Right lobe of liver (tissue), 6 donors: Measurements from ENCODE around the gene DOCK2. TPM values are rescaled to one million over a fixed set of nuclear protein-coding genes. Genes with fewer than 3 reads are reported as not detected.
"Not testable (repeated sequence)": the region's sequence is repeated elsewhere in the genome, so short reads cannot be mapped to it uniquely, and the experiment has no call there.

Source experiments
- ATAC-seq, 4 donors: fragments of 200-7000 bp; cut with Tn5 transposase; one replicate each; pipeline ENCODE4 v1.9.1; 2020; ENCODE audit warnings: mild to moderate bottlenecking in 4 of 4, moderate library complexity in 4 of 4
- DNase-seq, 3 donors: peaks; one replicate each; pipeline ENCODE4 v3.0.0-alpha.2; 2020
- H3K27ac ChIP-seq, 3 donors: fragments of 200-600 bp; one replicate each; pipeline ENCODE4 v1.8.0; 2022
- H3K27me3 ChIP-seq, 2 donors: fragments of 200-600 bp; one replicate each; pipeline ENCODE4 v1.8.0; 2022
- H3K36me3 ChIP-seq, 4 donors: fragments of 200-600 bp; sonication (generic) in 1 of 4; one replicate each; pipeline versions ENCODE4 v1.5.1 to v1.8.0; 2017 to 2022; ENCODE audit warnings: control low read depth in 1 of 4
- H3K4me1 ChIP-seq, 4 donors: fragments of 200-600 bp; sonication (generic) in 1 of 4; one replicate each; pipeline versions ENCODE4 v1.5.1 to v1.8.0; 2017 to 2022; ENCODE audit warnings: control low read depth in 1 of 4
- H3K4me3 ChIP-seq, 3 donors: fragments of 200-600 bp; one replicate each; pipeline ENCODE4 v1.8.0; 2022
- H3K9me3 ChIP-seq, 4 donors: fragments of 200-600 bp; sonication (generic) in 1 of 4; one replicate each; pipeline versions ENCODE4 v1.5.1 to v1.8.0; 2017 to 2022; ENCODE audit warnings: control low read depth in 1 of 4
- CTCF ChIP-seq, 4 donors: fragments of 200-600 bp in 3 of 4; fragments of 450-650 bp in 1 of 4; IDR thresholded peaks; one replicate each; pipeline versions ENCODE4 v1.5.1 to v1.8.0; 2016 to 2022; ENCODE audit warnings: antibody characterized with exemption in 4 of 4, mild to moderate bottlenecking in 2 of 4
- POLR2A ChIP-seq: fragments of 450-650 bp; IDR thresholded peaks from one replicate; pipeline ENCODE4 v1.6.1; 2017; ENCODE audit warnings: antibody characterized with exemption, mild to moderate bottlenecking
- WGBS: methylation state at CpG from one replicate; pipeline ENCODE4 v1.1.6; 2018; ENCODE audit warnings: low coverage, low lambda C conversion rate; ENCODE audit not compliant: insufficient coverage; ENCODE audit errors: missing lambda C conversion rate; 5-methylcytosine and 5-hydroxymethylcytosine counted together
- intact Hi-C, 2 donors: fragments of 100-400 bp; cut with DNase I; formaldehyde crosslinking; loops; one replicate each; pipeline versions ENCODE4 v1.11.2 to v1.14.1; 2022
- total RNA-seq, 6 experiments: library from RNA; depleted of rRNA in 2 of 6; stranded (reverse); fragments of >200 nt in 2 of 6; fragmentation: NEBNext Ultra II Directional in 3 of 6; extraction: Animal tissue kit (Norgen Biotek cat#: 25700) in 3 of 6; gene quantifications; one replicate each; pipeline versions ENCODE4 v1.1.0 to v1.2.4, GENCODE V29; 2016 to 2023
- donor health status: DM: no; HTN: yes; CAD: no.
- donor health status: DM: no; HTN: no; CAD: no.
- donor health status: DM: no; HTN: no; CAD: no.
- donor health status: DM: no; HTN: yes; CAD: no.
- donor health status: DM: no; HTN: yes; CAD: no.

DOCK2 gene
- total RNA-seq, 6 experiments from 2014 or later, result 5.0 to 14.5 (median 7.4) TPM

DNA sequence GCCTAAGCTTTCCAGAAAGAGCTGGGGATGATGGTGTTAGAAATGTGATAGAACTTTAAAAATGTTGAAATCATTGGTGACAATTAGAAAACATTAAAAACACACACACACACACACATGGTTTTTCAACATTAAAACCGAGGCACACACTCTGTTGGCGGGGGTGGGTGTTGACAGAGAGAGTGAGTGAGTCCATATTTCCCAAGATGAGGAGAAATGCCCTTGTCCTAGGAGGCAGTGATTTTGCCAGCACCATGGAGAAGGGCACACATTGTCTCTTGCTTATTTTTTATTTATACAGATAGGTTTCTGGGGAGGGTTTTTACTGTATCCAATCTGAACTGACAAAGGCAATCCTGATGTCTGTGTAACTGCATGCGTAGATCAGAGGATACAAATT, 190.7 kb downstream of the DOCK2 start:
- ATAC-seq (no peak), DNase-seq (no peak)
- Histone ChIP-seq H3K36me3 (no peaks in the 10 kb centered on the region), H3K27me3 (no peaks in the 10 kb centered on the region), H3K4me1 (no peaks in the 10 kb centered on the region), H3K4me3 (no peak overlapping the region), H3K27ac (no peak overlapping the region), H3K9me3 (no peaks in the 10 kb centered on the region)
- intact Hi-C loops, result no loop called here
- 36% methylated on average over 3 of the region's 3 CpGs for WGBS
- TF ChIP-seq CTCF (IDR thresholded peaks at IDR 0.05), result no peak
- TF ChIP-seq POLR2A, result no peak

DNA sequence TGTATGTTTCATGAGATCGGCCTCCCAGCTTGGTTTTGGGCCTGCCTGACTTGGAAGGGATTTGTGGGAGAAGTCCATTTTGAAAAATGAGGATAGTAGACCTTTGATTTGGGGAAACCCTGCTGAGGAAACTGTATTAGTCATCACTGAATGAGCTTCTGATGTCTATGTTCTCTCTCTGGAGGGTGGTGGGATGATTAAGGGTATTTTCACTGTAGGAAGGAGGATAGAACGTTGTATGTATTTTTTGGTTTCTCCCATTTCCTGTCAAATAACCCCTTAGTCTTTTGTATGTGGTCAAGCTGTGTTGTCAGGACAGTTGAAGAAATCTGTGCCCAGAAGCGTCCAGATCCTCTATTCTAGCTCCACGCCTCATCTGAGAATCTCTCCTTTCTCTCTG, 191.3 kb downstream of the DOCK2 start:
- H3K4me1 ChIP-seq, result no peaks in the 10 kb centered on the region
- no peak overlapping the region for H3K4me3 ChIP-seq
- no peaks in the 10 kb centered on the region for H3K36me3 ChIP-seq
- intact Hi-C loops, result no loop called here
- DNase-seq (no peak), ATAC-seq (no peak)
- TF ChIP-seq POLR2A, result no peak
- no peak for TF ChIP-seq CTCF (IDR thresholded peaks at IDR 0.05)
- 36% methylated on average over 4 of the region's 4 CpGs for WGBS
- H3K9me3 ChIP-seq, result no peaks in the 10 kb centered on the region
- H3K27ac ChIP-seq, result no peak overlapping the region
- no peaks in the 10 kb centered on the region for H3K27me3 ChIP-seq

- Histone ChIP-seq H3K9me3 (no peaks in the 10 kb centered on the region), H3K4me1 (no peaks in the 10 kb centered on the region), H3K27me3 (no peaks in the 10 kb centered on the region), H3K36me3 (no peaks in the 10 kb centered on the region), H3K27ac (no peak overlapping the region), H3K4me3 (no peak overlapping the region)
- whole genome bisulfite sequencing, result 58% methylated on average over 1 of the region's 1 CpG
- DNase-seq, result no peak
- TF ChIP-seq CTCF (IDR thresholded peaks at IDR 0.05) (no peak), POLR2A (no peak)
- intact Hi-C loops, result no loop called here
- ATAC-seq, result no peak
Measured at GRCh38 chr5:169831331-169831730, 194.3 kb downstream of the DOCK2 start.

- ATAC-seq (no peak), DNase-seq (no peak)
- no peaks in the 10 kb centered on the region for H3K36me3 ChIP-seq
- H3K9me3 ChIP-seq, result no peaks in the 10 kb centered on the region
- H3K4me3 ChIP-seq, result no peak overlapping the region
- H3K27me3 ChIP-seq, result no peaks in the 10 kb centered on the region
- intact Hi-C loops, result no loop called here
- H3K4me1 ChIP-seq, result no peaks in the 10 kb centered on the region
- WGBS, result 75% methylated on average over 2 of the region's 3 CpGs
- H3K27ac ChIP-seq, result no peak overlapping the region
- TF ChIP-seq POLR2A (no peak), CTCF (IDR thresholded peaks at IDR 0.05) (no peak)
Measured at GRCh38 chr5:169832304-169832703, 195.2 kb downstream of the DOCK2 start.

DNA sequence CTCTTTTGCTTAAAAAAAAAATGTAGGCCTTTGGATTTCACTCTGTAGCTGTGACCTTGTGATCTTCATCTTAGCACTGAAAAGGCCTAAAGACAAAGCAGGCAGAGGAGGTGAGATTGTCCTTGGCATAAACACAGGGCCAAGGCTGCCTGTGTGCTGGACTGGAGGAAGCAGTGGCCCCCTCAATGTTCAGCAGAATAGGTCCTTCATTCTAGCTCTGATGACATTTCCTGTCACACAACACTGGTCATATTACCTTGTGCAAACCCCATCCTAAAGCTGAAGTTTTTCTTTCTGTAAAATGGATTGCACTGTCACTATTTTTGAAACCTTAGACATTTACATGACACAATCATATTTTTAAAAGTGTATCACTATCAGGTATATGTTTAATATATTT, 195.8 kb downstream of the DOCK2 start:
- intact Hi-C loops, result no loop called here
- Histone ChIP-seq H3K36me3 (no peaks in the 10 kb centered on the region), H3K27ac (no peak overlapping the region), H3K4me3 (no peak overlapping the region), H3K27me3 (no peaks in the 10 kb centered on the region), H3K4me1 (no peaks in the 10 kb centered on the region), H3K9me3 (no peaks in the 10 kb centered on the region)
- TF ChIP-seq CTCF (IDR thresholded peaks at IDR 0.05), result no peak
- TF ChIP-seq POLR2A, result no peak
- ATAC-seq (no peak), DNase-seq (no peak)

GRCh38 chr5:169833681-169834292, 196.7 kb downstream of the DOCK2 start:
- intact Hi-C loops, H3K27ac ChIP-seq, H3K36me3 ChIP-seq, H3K9me3 ChIP-seq, H3K27me3 ChIP-seq, DNase-seq, H3K4me1 ChIP-seq, H3K4me3 ChIP-seq: not testable (repeated sequence)
- WGBS, result 50% methylated on average over 1 of the region's 2 CpGs
- peak in 3 of 4 donors; percentile 35 to 53 (median 42) for ATAC-seq

DNA sequence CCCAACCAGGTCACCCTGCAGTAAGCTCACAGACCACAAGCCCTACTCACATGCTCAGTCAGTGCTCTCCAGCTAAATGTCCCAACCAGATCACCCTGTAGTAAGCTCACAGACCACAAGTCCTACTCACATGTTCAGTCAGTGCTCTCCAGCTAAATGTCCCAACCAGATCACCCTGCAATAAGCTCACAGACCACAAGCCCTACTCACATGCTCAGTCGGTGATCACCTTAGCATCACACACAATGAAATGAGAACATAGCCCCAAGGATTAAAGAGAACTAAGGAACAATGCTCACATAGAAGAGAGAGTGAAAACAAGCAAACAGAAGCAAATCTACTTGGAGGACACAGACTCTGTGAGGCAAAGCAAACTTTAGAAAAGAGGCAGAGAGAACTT, 197.5 kb downstream of the DOCK2 start:
- H3K9me3 ChIP-seq, DNase-seq, ATAC-seq, H3K27me3 ChIP-seq, H3K27ac ChIP-seq, intact Hi-C loops, H3K36me3 ChIP-seq, H3K4me3 ChIP-seq, H3K4me1 ChIP-seq: not testable (repeated sequence)
- 29% methylated on average over 1 of the region's 1 CpG for WGBS
